Fibroblast of lung (primary cell): Measurements from ENCODE around the gene LINC00305. TPM values are rescaled to one million over a fixed set of nuclear protein-coding genes. Genes with fewer than 3 reads are reported as not detected.

Experiments
- DNase-seq, 2 donors: peaks; one replicate each; pipeline versions ENCODE4 v3.0.0 to v3.0.0-alpha.2; 2010; ENCODE audit warnings: low read depth in 2 of 2
- H2AFZ ChIP-seq: 2 replicates; pipeline ENCODE4 v1.5.1; 2012; ENCODE audit warnings: low read length, control low read depth, inconsistent platforms
- H3K27ac ChIP-seq: 2 replicates; pipeline ENCODE4 v1.5.1; 2011; ENCODE audit warnings: low read length, control low read depth; ENCODE audit not compliant: insufficient read depth
- H3K27me3 ChIP-seq: 2 replicates; pipeline ENCODE4 v1.5.1; 2011; ENCODE audit warnings: mild to moderate bottlenecking, low read length; ENCODE audit not compliant: control insufficient read depth, insufficient read depth
- H3K36me3 ChIP-seq: 2 replicates; pipeline ENCODE4 v1.5.1; 2011; ENCODE audit warnings: low read length; ENCODE audit not compliant: control insufficient read depth, insufficient read depth
- H3K4me1 ChIP-seq: 2 replicates; pipeline ENCODE4 v1.5.1; 2011; ENCODE audit warnings: low read length; ENCODE audit not compliant: control insufficient read depth, insufficient read depth; ENCODE audit errors: extremely low read depth
- H3K4me2 ChIP-seq: 2 replicates; pipeline ENCODE4 v1.5.1; 2011; ENCODE audit warnings: low read length, control low read depth; ENCODE audit not compliant: insufficient read depth; ENCODE audit errors: extremely low read depth
- H3K4me3 ChIP-seq, 4 experiments: fragments of 200-600 bp in 1 of 4; sonication (generic) in 1 of 4; replicated peaks in 1 of 4; 2 replicates each; pipeline ENCODE4 v1.5.1; 2011 to 2016; ENCODE audit warnings: low read length in 4 of 4, low read depth in 3 of 4, mild to moderate bottlenecking in 3 of 4, control low read depth in 2 of 4, inconsistent platforms in 1 of 4, mixed read lengths in 1 of 4; ENCODE audit not compliant: insufficient read depth in 1 of 4; ENCODE audit errors: control extremely low read depth in 1 of 4
- H3K79me2 ChIP-seq: 2 replicates; pipeline ENCODE4 v1.5.1; 2012; ENCODE audit warnings: mild to moderate bottlenecking, low read length, inconsistent platforms; ENCODE audit not compliant: control insufficient read depth, insufficient read depth
- H3K9ac ChIP-seq: 2 replicates; pipeline ENCODE4 v1.5.1; 2011; ENCODE audit warnings: mild to moderate bottlenecking, low read length, control low read depth; ENCODE audit not compliant: insufficient read depth
- H3K9me3 ChIP-seq: 2 replicates; pipeline ENCODE4 v1.5.1; 2012; ENCODE audit warnings: low read depth, low read length; ENCODE audit not compliant: control insufficient read depth, insufficient read depth
- H4K20me1 ChIP-seq: 2 replicates; pipeline ENCODE4 v1.5.1; 2011; ENCODE audit warnings: low read length; ENCODE audit not compliant: control insufficient read depth, insufficient read depth; ENCODE audit errors: extremely low read depth
- EZH2 ChIP-seq: IDR thresholded peaks from 2 replicates; pipeline ENCODE4 v1.5.1; 2012; ENCODE audit warnings: low read length, control low read depth, mild to moderate bottlenecking; ENCODE audit errors: missing control alignments
- polyA minus RNA-seq: library from RNA; depleted of rRNA, polyadenylated mRNA; stranded (reverse); fragments of >200 nt; gene quantifications from 2 replicates; pipeline ENCODE4 v1.2.3, GENCODE V29; 2011; ENCODE audit warnings: low replicate concordance
- polyA plus RNA-seq, 2 donors: library from polyadenylated mRNA; depleted of rRNA in 1 of 2; stranded (reverse) in 1 of 2; unstranded in 1 of 2; fragments of >200 nt; gene quantifications; 2 replicates each; pipeline ENCODE4 v1.2.1, GENCODE V29; 2011 to 2012; ENCODE audit warnings: missing spikeins in 1 of 2
- total RNA-seq: library from RNA; depleted of rRNA; stranded (reverse); fragments of >200 nt; gene quantifications from 2 replicates; pipeline ENCODE4 v1.2.1, GENCODE V29; 2014
- TF ChIP-seq, protein P1 (sequence below), 2 donors: IDR thresholded peaks in 1 of 2; conservative IDR thresholded peaks in 1 of 2; 1 replicate in 1 of 2; 2 replicates in 1 of 2; pipeline ENCODE4 v1.5.1; 2011 to 2012; ENCODE audit warnings: low read length in 2 of 2, control low read depth in 1 of 2, inconsistent platforms in 1 of 2, low read depth in 1 of 2, mild to moderate bottlenecking in 1 of 2

The LINC00305 gene
- total RNA-seq = not detected in 2 replicates
- polyA plus RNA-seq = not detected in 2 replicates
- not detected in 2 replicates for polyA plus RNA-seq (2012)
- not detected in 2 replicates for polyA minus RNA-seq

DNA sequence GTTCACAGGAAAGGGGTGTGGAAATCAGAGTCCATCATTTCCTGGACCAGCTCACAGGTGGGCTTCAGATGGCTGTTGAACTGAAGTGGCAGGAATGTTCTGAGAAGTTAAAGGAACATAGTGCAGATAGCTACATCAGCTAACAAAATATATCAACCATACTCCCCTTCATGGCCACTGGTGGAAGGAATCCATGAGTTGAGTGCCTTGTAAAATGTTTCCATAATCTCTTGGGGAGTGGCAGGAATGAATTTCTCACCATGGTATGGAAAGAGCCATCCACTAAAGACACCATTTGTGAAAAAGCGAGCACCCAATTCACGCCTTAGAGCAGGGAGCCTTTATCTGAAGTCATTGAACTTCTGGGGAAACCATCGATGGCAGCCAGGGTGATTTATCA lies at the start of gene LINC00305:
LINC00305 (minus strand) TSS at position 101 of the 400 bp plus-strand sequence.
- H2AFZ ChIP-seq = no peak within 1 kb of the TSS
- H3K9ac ChIP-seq = no peak within 1 kb of the TSS
- no peaks in the 10 kb centered on the region for H3K27me3 ChIP-seq
- no peak within 1 kb of the TSS for H3K27ac ChIP-seq
- no peaks in the 10 kb centered on the region for H3K79me2 ChIP-seq
- H3K4me1 ChIP-seq = no peaks in the 10 kb centered on the region
- TF ChIP-seq, protein P1, sequence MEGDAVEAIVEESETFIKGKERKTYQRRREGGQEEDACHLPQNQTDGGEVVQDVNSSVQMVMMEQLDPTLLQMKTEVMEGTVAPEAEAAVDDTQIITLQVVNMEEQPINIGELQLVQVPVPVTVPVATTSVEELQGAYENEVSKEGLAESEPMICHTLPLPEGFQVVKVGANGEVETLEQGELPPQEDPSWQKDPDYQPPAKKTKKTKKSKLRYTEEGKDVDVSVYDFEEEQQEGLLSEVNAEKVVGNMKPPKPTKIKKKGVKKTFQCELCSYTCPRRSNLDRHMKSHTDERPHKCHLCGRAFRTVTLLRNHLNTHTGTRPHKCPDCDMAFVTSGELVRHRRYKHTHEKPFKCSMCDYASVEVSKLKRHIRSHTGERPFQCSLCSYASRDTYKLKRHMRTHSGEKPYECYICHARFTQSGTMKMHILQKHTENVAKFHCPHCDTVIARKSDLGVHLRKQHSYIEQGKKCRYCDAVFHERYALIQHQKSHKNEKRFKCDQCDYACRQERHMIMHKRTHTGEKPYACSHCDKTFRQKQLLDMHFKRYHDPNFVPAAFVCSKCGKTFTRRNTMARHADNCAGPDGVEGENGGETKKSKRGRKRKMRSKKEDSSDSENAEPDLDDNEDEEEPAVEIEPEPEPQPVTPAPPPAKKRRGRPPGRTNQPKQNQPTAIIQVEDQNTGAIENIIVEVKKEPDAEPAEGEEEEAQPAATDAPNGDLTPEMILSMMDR (conservative IDR thresholded peaks at IDR 0.05 in 1 of 2, IDR thresholded peaks at IDR 0.05 in 1 of 2; ENCODE audit: low read depth in 1 of 2, low read length in 2 of 2) = no peak
- no peak for TF ChIP-seq EZH2
- H3K9me3 ChIP-seq = no peaks in the 10 kb centered on the region
- no peaks in the 10 kb centered on the region for H4K20me1 ChIP-seq
- H3K4me3 ChIP-seq = no peak within 1 kb of the TSS
- no peaks in the 10 kb centered on the region for H3K36me3 ChIP-seq
- no peak for DNase-seq
- no peak within 1 kb of the TSS for H3K4me2 ChIP-seq

DNA sequence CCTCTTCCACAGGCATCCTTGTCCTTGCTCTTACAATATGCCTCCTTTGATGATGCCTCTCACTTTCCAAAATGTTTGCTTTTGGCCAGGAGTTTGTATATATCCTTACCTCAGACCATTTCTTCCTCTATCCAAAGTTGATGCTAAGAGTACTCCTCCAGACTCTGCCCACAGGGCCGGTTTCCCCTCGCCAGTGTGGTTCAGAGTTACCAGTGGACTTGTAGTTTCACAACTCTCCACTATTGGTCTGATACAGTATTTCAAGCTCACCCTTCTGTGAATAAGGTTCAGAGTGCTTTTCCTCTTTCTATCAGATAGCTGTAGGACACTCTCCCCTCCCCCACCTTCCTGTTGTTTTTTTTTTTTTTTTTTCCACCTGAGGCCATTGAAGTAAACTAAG lies 42.2 kb upstream of the LINC00305 start:
- TF ChIP-seq, protein P1 (conservative IDR thresholded peaks at IDR 0.05 in 1 of 2, IDR thresholded peaks at IDR 0.05 in 1 of 2; ENCODE audit: low read depth in 1 of 2, low read length in 2 of 2) = no peak
- no peak for TF ChIP-seq EZH2
- no peak overlapping the region for H3K27ac ChIP-seq
- no peaks in the 10 kb centered on the region for H3K4me1 ChIP-seq
- DNase-seq = no peak
- no peak overlapping the region for H3K4me3 ChIP-seq
- H3K4me2 ChIP-seq = no peak overlapping the region
- no peaks in the 10 kb centered on the region for H3K79me2 ChIP-seq
- no peak overlapping the region for H3K9ac ChIP-seq
- H2AFZ ChIP-seq = no peak overlapping the region
- H3K27me3 ChIP-seq = no peaks in the 10 kb centered on the region
- H4K20me1 ChIP-seq = no peaks in the 10 kb centered on the region
- H3K9me3 ChIP-seq = no peaks in the 10 kb centered on the region
- no peaks in the 10 kb centered on the region for H3K36me3 ChIP-seq

DNA sequence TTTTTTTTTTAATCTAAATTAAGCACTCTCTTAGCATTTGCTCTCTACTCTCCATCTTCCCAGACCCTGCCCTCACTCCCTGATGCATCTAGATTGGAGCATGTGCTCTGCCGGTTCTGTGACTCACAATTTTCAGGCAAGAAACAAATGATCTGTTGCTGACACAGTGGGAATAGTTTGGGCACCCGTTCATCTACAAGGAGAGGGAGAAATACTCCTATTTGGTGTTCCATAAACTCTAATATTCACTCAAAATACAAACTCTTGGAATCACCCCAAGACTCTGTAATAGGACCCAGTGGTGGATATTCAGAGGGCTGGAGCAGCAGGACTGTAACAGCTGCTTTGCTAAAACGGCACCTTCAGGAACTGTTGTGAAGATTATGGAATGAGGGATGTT lies 37.1 kb upstream of the LINC00305 start:
- DNase-seq = no peak

More for the DNA sequence above, 37.1 kb upstream of the LINC00305 start:
- Histone ChIP-seq H2AFZ (no peak overlapping the region), H3K4me3 (no peak overlapping the region), H3K79me2 (no peaks in the 10 kb centered on the region), H4K20me1 (no peaks in the 10 kb centered on the region), H3K36me3 (no peaks in the 10 kb centered on the region), H3K4me2 (no peak overlapping the region), H3K9me3 (no peaks in the 10 kb centered on the region), H3K27me3 (no peaks in the 10 kb centered on the region), H3K9ac (no peak overlapping the region), H3K27ac (no peak overlapping the region), H3K4me1 (no peaks in the 10 kb centered on the region)
- TF ChIP-seq EZH2 = no peak
- TF ChIP-seq, protein P1 (conservative IDR thresholded peaks at IDR 0.05 in 1 of 2, IDR thresholded peaks at IDR 0.05 in 1 of 2; ENCODE audit: low read depth in 1 of 2, low read length in 2 of 2) = no peak
